ENCODE measurements around the gene ATP6V1E1. TPM values are rescaled to one million over a fixed set of nuclear protein-coding genes. Genes with fewer than 3 reads are reported as not detected.

ATP6V1E1 gene
- total RNA-seq, 1 experiment from 2014 or later, result 121 TPM

DNA sequence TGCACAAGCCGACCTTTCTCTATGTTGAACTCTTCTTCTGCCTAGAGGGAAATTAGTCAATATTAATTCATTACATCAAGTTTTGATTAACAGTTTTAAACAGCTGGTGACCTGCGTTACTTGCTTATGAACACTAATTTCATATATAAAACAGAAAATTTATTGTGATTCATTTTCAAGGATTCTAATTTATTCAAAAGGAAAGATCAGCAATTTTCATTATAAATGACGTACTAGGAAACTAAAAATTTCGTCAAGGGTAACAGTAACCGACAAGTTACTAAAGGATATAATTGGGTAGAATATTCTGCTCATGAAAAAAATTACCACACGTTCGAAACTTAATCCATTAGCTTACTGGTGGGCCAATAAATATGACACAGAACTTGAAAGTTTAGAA is 15.3 kb downstream of the ATP6V1E1 start:
- ChIA-PET CTCF (no interaction called here), POLR2A (ENCODE audit: low non-redundant PET) (no interaction called here)
- intact Hi-C loops (cut with micrococcal nuclease; ENCODE audit: unreplicated experiment), result no loop called here
- no peaks in the 10 kb centered on the region for H3K9me3 ChIP-seq (ENCODE audit: low read depth, low read length, poor library complexity, severe bottlenecking)
- H3K36me3 ChIP-seq (ENCODE audit: insufficient read depth, low read length, poor library complexity, severe bottlenecking), result peaks cover 44% of the 10 kb centered on the region
- TF ChIP-seq, protein P1, sequence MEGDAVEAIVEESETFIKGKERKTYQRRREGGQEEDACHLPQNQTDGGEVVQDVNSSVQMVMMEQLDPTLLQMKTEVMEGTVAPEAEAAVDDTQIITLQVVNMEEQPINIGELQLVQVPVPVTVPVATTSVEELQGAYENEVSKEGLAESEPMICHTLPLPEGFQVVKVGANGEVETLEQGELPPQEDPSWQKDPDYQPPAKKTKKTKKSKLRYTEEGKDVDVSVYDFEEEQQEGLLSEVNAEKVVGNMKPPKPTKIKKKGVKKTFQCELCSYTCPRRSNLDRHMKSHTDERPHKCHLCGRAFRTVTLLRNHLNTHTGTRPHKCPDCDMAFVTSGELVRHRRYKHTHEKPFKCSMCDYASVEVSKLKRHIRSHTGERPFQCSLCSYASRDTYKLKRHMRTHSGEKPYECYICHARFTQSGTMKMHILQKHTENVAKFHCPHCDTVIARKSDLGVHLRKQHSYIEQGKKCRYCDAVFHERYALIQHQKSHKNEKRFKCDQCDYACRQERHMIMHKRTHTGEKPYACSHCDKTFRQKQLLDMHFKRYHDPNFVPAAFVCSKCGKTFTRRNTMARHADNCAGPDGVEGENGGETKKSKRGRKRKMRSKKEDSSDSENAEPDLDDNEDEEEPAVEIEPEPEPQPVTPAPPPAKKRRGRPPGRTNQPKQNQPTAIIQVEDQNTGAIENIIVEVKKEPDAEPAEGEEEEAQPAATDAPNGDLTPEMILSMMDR (conservative IDR thresholded peaks at IDR 0.05; ENCODE audit: low read depth, low read length), result no peak
- TF ChIP-seq EZH2 (IDR thresholded peaks at IDR 0.05; ENCODE audit: borderline replicate concordance, low read depth, low read length, poor library complexity, severe bottlenecking), result no peak
- no peak overlapping the region for H3K27ac ChIP-seq (ENCODE audit: low read depth, low read length, poor library complexity, severe bottlenecking)
- H3K4me1 ChIP-seq (ENCODE audit: insufficient read depth, low read length, poor library complexity, severe bottlenecking), result no peaks in the 10 kb centered on the region
- no peaks in the 10 kb centered on the region for H3K27me3 ChIP-seq (replicated peaks; ENCODE audit: insufficient read depth, low read depth, low read length, poor library complexity)
- H3K4me3 ChIP-seq (ENCODE audit: low read depth, low read length, poor library complexity, severe bottlenecking), result no peak overlapping the region
- BruUV-seq (replicated peaks), result no TSS peak
- no peak for DNase-seq (ENCODE audit: low spot score)

DNA sequence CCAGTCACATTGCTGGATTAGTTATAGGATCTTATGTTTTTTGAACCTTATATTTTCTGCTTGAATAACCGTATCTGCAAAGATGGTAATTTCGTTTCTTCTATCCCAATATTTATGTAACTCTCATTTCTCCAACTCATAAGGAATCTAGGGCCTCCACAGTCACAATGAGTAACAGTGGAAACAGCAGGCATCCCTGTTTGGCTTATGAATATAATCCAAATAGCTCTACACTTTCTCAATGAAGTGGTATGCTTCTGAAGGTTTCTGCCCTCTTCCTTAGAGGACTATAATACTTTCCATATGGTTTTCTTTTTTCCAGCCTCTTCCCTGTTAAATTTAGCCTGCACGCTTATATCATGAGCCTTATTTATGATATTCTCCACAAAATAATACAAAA is 16.5 kb downstream of the ATP6V1E1 start:
- intact Hi-C loops (cut with micrococcal nuclease; ENCODE audit: unreplicated experiment), result no loop called here
- Histone ChIP-seq H3K27ac (ENCODE audit: low read depth, low read length, poor library complexity, severe bottlenecking) (no peak overlapping the region), H3K36me3 (ENCODE audit: insufficient read depth, low read length, poor library complexity, severe bottlenecking) (peaks cover 34% of the 10 kb centered on the region), H3K4me1 (ENCODE audit: insufficient read depth, low read length, poor library complexity, severe bottlenecking) (no peaks in the 10 kb centered on the region), H3K9me3 (ENCODE audit: low read depth, low read length, poor library complexity, severe bottlenecking) (no peaks in the 10 kb centered on the region), H3K27me3 (replicated peaks; ENCODE audit: insufficient read depth, low read depth, low read length, poor library complexity) (no peaks in the 10 kb centered on the region), H3K4me3 (ENCODE audit: low read depth, low read length, poor library complexity, severe bottlenecking) (no peak overlapping the region)
- TF ChIP-seq, protein P1 (conservative IDR thresholded peaks at IDR 0.05; ENCODE audit: low read depth, low read length), result no peak
- TF ChIP-seq EZH2 (IDR thresholded peaks at IDR 0.05; ENCODE audit: borderline replicate concordance, low read depth, low read length, poor library complexity, severe bottlenecking), result no peak
- no peak for DNase-seq (ENCODE audit: low spot score)
- no TSS peak for BruUV-seq (replicated peaks)
- CTCF ChIA-PET, result no interaction called here
- POLR2A ChIA-PET (ENCODE audit: low non-redundant PET), result no interaction called here

DNA sequence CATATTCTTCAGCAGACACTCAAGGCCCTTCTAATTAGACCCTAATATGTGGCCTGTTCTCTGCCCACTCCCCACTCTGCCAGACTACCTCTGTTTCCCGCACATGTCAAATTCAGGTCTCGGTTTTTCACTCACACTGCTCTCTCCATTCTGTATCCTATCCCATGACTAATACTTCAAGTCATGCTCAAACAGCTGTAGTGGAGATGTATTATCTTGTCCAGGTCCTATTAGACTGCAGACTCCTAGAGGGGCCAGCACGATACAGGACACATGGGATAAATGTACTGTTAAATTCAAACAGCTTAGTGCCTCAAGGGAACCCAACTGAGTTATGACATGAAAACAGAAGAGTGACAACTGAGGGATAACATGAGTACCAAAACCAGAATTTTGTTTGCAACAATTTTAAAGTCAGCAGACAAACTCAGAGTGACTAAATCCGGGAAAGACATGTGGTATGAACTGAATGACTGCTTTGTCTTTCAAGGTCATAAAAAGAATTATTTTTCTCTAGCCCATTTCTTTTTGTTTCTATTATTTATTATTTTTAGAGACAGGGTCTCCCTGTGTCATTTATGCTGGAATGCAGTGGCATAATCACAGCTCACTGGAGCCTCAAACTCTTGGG is 20.5 kb downstream of the ATP6V1E1 start:
- intact Hi-C loops (cut with micrococcal nuclease; ENCODE audit: unreplicated experiment), result no loop called here
- Histone ChIP-seq H3K4me1 (ENCODE audit: insufficient read depth, low read length, poor library complexity, severe bottlenecking) (no peaks in the 10 kb centered on the region), H3K4me3 (ENCODE audit: low read depth, low read length, poor library complexity, severe bottlenecking) (no peak overlapping the region), H3K27ac (ENCODE audit: low read depth, low read length, poor library complexity, severe bottlenecking) (no peak overlapping the region), H3K27me3 (replicated peaks; ENCODE audit: insufficient read depth, low read depth, low read length, poor library complexity) (no peaks in the 10 kb centered on the region), H3K36me3 (ENCODE audit: insufficient read depth, low read length, poor library complexity, severe bottlenecking) (peaks cover 27% of the 10 kb centered on the region), H3K9me3 (ENCODE audit: low read depth, low read length, poor library complexity, severe bottlenecking) (no peaks in the 10 kb centered on the region)
- TF ChIP-seq, protein P1 (conservative IDR thresholded peaks at IDR 0.05; ENCODE audit: low read depth, low read length), result no peak
- no peak for TF ChIP-seq EZH2 (IDR thresholded peaks at IDR 0.05; ENCODE audit: borderline replicate concordance, low read depth, low read length, poor library complexity, severe bottlenecking)
- no TSS peak for BruUV-seq (replicated peaks)
- ChIA-PET POLR2A (ENCODE audit: low non-redundant PET) (no interaction called here), CTCF (no interaction called here)
- DNase-seq (ENCODE audit: low spot score), result no peak
